Retina (tissue), 1 donor: Measurements from ENCODE around the gene CLDN8.

ENCODE experiments used
- DNase-seq: peaks from one replicate; pipeline ENCODE4 v3.0.0-alpha.2; 2016

Gene CLDN8

GRCh38 chr21:30200000-30200399 lies 15.9 kb downstream of the CLDN8 start:
- no peak for DNase-seq

- DNase-seq = peak; percentile 12
These were observed 21.1 kb downstream of the CLDN8 start for GRCh38 chr21:30194701-30195299.

DNA sequence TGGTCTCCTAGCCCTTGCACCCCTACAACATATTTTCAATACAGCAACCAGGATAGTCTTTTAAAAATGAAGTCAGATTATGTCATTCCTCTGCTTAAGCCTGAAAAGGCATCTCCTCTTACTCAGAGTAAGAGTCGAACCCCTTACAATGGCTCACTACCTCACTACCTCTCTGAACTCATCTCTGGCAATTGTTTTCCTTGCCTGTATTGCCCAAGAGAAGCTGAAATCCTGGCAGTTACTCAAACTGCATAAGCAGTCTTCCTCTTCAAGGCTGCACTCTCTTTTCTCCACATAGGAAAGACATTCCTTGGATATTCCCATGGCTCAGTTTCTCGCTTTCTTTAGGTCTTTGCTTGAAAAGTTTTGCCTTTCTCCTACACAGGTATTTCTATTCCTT lies 22.7 kb downstream of the CLDN8 start:
- DNase-seq = no peak

- no peak for DNase-seq
These were observed 25.3 kb downstream of the CLDN8 start for GRCh38 chr21:30190554-30190953.

DNA sequence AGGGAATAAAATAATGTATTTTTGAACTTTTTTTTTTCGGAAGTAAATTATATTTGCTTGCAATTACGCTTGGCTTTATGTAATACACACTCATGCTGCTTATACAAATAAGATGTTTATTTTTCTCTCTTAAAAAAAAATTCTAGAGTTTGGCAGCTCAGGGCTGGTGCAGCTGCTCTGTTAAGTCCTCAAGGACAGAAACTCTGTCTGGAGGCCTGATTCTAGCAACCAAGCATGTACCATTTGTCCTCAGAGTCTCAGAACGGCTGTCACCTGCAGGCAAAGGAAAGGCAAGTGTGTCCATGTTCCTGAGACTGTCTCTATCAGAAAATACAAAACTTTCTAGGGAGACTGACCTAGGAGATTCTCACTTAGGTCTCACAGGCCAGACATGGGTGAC lies 26.1 kb downstream of the CLDN8 start:
- DNase-seq = no peak

GRCh38 chr21:30186242-30186641 lies 29.7 kb downstream of the CLDN8 start:
- no peak for DNase-seq

- no peak for DNase-seq
These were observed 47.8 kb downstream of the CLDN8 start for GRCh38 chr21:30168086-30168485.

GRCh38 chr21:30166705-30167104 lies 49.2 kb downstream of the CLDN8 start, which contains the start of gene CLDN17:
Gene CLDN17, minus strand, starts transcription at chr21:30166805. Its CDS starts 188 bp downstream, at chr21:30166617.
- no peak for DNase-seq

- no peak for DNase-seq
These were observed 49.7 kb downstream of the CLDN8 start for GRCh38 chr21:30166171-30166570.

DNA sequence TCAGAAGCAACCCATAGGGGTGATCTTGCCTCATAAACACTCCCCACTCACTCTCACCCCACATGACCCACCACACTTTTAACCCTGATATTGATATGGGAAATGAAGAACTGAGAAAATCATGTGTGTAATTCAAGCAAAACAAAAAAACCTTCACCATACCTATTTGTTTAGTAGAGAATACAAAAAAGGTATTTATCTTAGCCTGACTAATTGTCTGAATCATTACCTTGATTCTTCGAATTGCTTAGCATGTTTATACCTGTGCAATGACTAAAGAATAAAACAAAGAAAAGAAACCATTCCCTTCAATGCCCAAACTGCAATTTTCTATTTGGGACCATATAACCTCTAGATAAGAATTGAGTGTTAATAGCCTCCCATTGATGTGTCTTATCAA lies 51.1 kb downstream of the CLDN8 start:
- no peak for DNase-seq
